OCI-LY7 (cell line): ENCODE data around the gene TMEM43. TPM values are rescaled to one million over a fixed set of nuclear protein-coding genes. Genes with fewer than 3 reads are reported as not detected.

Experiments
- BruUV-seq: library from RNA; stranded (reverse); fragments of 400-500 nt; replicated peaks from 2 replicates; lab custom pipeline; 2021; lab: Mats Ljungman, UMichigan
- CTCF ChIA-PET: fragments of 300-600 bp; sonication (Branson Sonifier 250); formaldehyde crosslinking; loops from one replicate; lab custom pipeline; 2022; ENCODE audit warnings: antibody characterized with exemption; ENCODE audit not compliant: unreplicated experiment; lab: Charles Lee
- POLR2A ChIA-PET: fragments of 300-600 bp; sonication (Branson Sonifier 250); formaldehyde crosslinking; loops from one replicate; lab custom pipeline; 2022; ENCODE audit warnings: antibody characterized with exemption; lab: Charles Lee
- DNase-seq: peaks from one replicate; pipeline ENCODE4 v3.0.0-alpha.2; 2015; ENCODE audit warnings: low spot score
- H2AFZ ChIP-seq: fragments of 200-600 bp; sonication (generic), shearing (Covaris generic); 2 replicates; pipeline ENCODE4 v1.6.1; 2014; ENCODE audit warnings: mild to moderate bottlenecking, antibody characterized with exemption, low read length, moderate library complexity
- H3K27ac ChIP-seq: fragments of 200-600 bp; sonication (generic); 2 replicates; pipeline ENCODE4 v1.5.1; 2014; ENCODE audit warnings: mixed run types, low read depth, mild to moderate bottlenecking, moderate library complexity, low read length, inconsistent platforms; ENCODE audit not compliant: poor library complexity, severe bottlenecking
- H3K36me3 ChIP-seq: fragments of 200-600 bp; sonication (generic); 2 replicates; pipeline ENCODE4 v1.6.1; 2014; ENCODE audit warnings: mild to moderate bottlenecking, antibody characterized with exemption, low read length, moderate library complexity, mixed read lengths; ENCODE audit not compliant: insufficient read depth
- H3K4me1 ChIP-seq: fragments of 200-600 bp; sonication (generic); 2 replicates; pipeline ENCODE4 v1.5.1; 2014; ENCODE audit warnings: mild to moderate bottlenecking, low read length; ENCODE audit not compliant: insufficient read depth, poor library complexity, severe bottlenecking
- H3K4me2 ChIP-seq: fragments of 200-600 bp; sonication (generic); 2 replicates; pipeline ENCODE4 v1.6.1; 2014; ENCODE audit warnings: mild to moderate bottlenecking, low read length
- H3K4me3 ChIP-seq: fragments of 200-600 bp; sonication (generic); 2 replicates; pipeline ENCODE4 v1.5.1; 2014; ENCODE audit warnings: mild to moderate bottlenecking, low read depth, low read length; ENCODE audit not compliant: poor library complexity, severe bottlenecking
- H3K79me2 ChIP-seq: fragments of 200-600 bp; sonication (generic); 2 replicates; pipeline ENCODE4 v1.6.1; 2016; ENCODE audit warnings: low read depth, mild to moderate bottlenecking, low read length, moderate library complexity, mixed read lengths; ENCODE audit not compliant: insufficient read depth
- H3K9me2 ChIP-seq: fragments of 200-600 bp; sonication (generic); 2 replicates; pipeline ENCODE4 v1.6.1; 2016; ENCODE audit warnings: mild to moderate bottlenecking, low read length, mixed read lengths; ENCODE audit not compliant: insufficient read depth
- H3K9me3 ChIP-seq: fragments of 200-600 bp; sonication (generic); 2 replicates; pipeline ENCODE4 v1.6.1; 2014; ENCODE audit warnings: mild to moderate bottlenecking, mixed run types, low read length, mixed read lengths
- H4K20me1 ChIP-seq: fragments of 200-600 bp; sonication (generic); 2 replicates; pipeline ENCODE4 v1.6.1; 2014; ENCODE audit warnings: mild to moderate bottlenecking, antibody characterized with exemption, low read length, moderate library complexity, mixed read lengths; ENCODE audit not compliant: insufficient read depth
- CTCF ChIP-seq: fragments of 200-600 bp; sonication (generic); conservative IDR thresholded peaks from 2 replicates; pipeline ENCODE4 v1.5.1; 2014; ENCODE audit warnings: mild to moderate bottlenecking, antibody characterized with exemption, low read length, moderate library complexity, mixed read lengths
- EZH2phosphoT487 ChIP-seq: fragments of 200-600 bp; sonication (generic); IDR thresholded peaks from 2 replicates; pipeline ENCODE4 v1.6.1; 2018; ENCODE audit warnings: low read depth, borderline replicate concordance, mild to moderate bottlenecking, mixed run types, antibody characterized with exemption, low read length, moderate library complexity, mixed read lengths
- intact Hi-C: fragments of 100-400 bp; cut with micrococcal nuclease; formaldehyde crosslinking; loops from one replicate; pipeline ENCODE4 v1.10.0; 2022; ENCODE audit not compliant: unreplicated experiment
- total RNA-seq, 2 experiments: library from RNA; depleted of rRNA in 1 of 2; stranded (reverse); fragments of >200 nt in 1 of 2; shearing (Covaris generic) in 1 of 2; gene quantifications; 2 replicates each; pipeline ENCODE4 v1.2.3, GENCODE V29; 2014 to 2022

The TMEM43 gene
- total RNA-seq, 2 experiments from 2014 or later = 19.7 to 22.2 TPM

- Histone ChIP-seq H3K36me3 (peaks cover 33% of the 10 kb centered on the region), H3K9me3 (no peaks in the 10 kb centered on the region), H4K20me1 (0 out of 2 replicates have a peak, but pooled peaks cover 3% of the 10 kb centered on the region), H2AFZ (no peak overlapping the region), H3K4me1 (no peaks in the 10 kb centered on the region), H3K79me2 (no peaks in the 10 kb centered on the region), H3K4me2 (no peak overlapping the region), H3K27ac (no peak overlapping the region), H3K4me3 (no peak overlapping the region), H3K9me2 (no peaks in the 10 kb centered on the region)
- CTCF ChIA-PET = no interaction called here
- TF ChIP-seq EZH2phosphoT487 = no peak
- TF ChIP-seq CTCF = no peak
- no TSS peak for BruUV-seq
- POLR2A ChIA-PET = interaction anchor here (1.1 to 1.8 kb wide), 2 partner anchors 19 to 27 kb away, joined by 3 to 5 read pairs; partner anchors contain the start of genes CHCHD4 and TMEM43
- no peak for DNase-seq
- intact Hi-C loops = no loop called here
These were observed 18.7 kb downstream of the TMEM43 start for GRCh38 chr3:14143271-14144225.

GRCh38 chr3:14144423-14145075, 19.7 kb downstream of the TMEM43 start:
- TF ChIP-seq EZH2phosphoT487 = no peak
- no peak for TF ChIP-seq CTCF
- DNase-seq = peak; percentile 45
- H3K9me3 ChIP-seq = no peaks in the 10 kb centered on the region
- H3K4me1 ChIP-seq = no peaks in the 10 kb centered on the region
- H3K27ac ChIP-seq = no peak overlapping the region
- CTCF ChIA-PET = no interaction called here
- 0 out of 2 replicates have a peak, but pooled peaks cover 3% of the 10 kb centered on the region for H4K20me1 ChIP-seq
- no peaks in the 10 kb centered on the region for H3K9me2 ChIP-seq
- H3K79me2 ChIP-seq = no peaks in the 10 kb centered on the region
- intact Hi-C loops = no loop called here
- H2AFZ ChIP-seq = no peak overlapping the region
- POLR2A ChIA-PET = interaction anchor here (0.6 to 0.7 kb wide), 3 partner anchors 28 to 1399 kb away, joined by 3 read pairs; no protein-coding TSS in a partner anchor
- peaks cover 33% of the 10 kb centered on the region for H3K36me3 ChIP-seq
- no peak overlapping the region for H3K4me2 ChIP-seq
- no peak overlapping the region for H3K4me3 ChIP-seq
- no TSS peak for BruUV-seq
